WTC11 (cell line): Measurements from ENCODE around the gene SMARCA4. TPM values are rescaled to one million over a fixed set of nuclear protein-coding genes. Genes with fewer than 3 reads are reported as not detected.

Experiments
- ATAC-seq: fragments of 200-7000 bp; cut with Tn5 transposase; 2 replicates; pipeline ENCODE4 v1.10.0; 2021; ENCODE audit warnings: mild to moderate bottlenecking, moderate library complexity
- CTCF ChIA-PET: fragments of 300-600 bp; sonication (Branson Sonifier 250); formaldehyde crosslinking; loops from one replicate; lab custom pipeline; 2021; ENCODE audit warnings: antibody characterized with exemption; lab: Charles Lee
- POLR2A ChIA-PET: fragments of 350-600 bp; sonication (Branson Sonifier 250); formaldehyde crosslinking; loops from one replicate; lab custom pipeline; 2021; ENCODE audit warnings: antibody characterized with exemption; lab: Charles Lee
- DNase-seq: peaks from one replicate; pipeline ENCODE4 v3.0.0; 2021; ENCODE audit warnings: low spot score
- H3K27ac Mint-ChIP-seq: 2 replicates; pipeline ENCODE4 v1.8.0; 2021; ENCODE audit warnings: mixed read lengths
- H3K27me3 Mint-ChIP-seq: 2 replicates; pipeline ENCODE4 v1.8.0; 2021; ENCODE audit warnings: low read depth, mild to moderate bottlenecking, moderate library complexity, mixed read lengths
- H3K36me3 Mint-ChIP-seq: 2 replicates; pipeline ENCODE4 v1.8.0; 2021; ENCODE audit warnings: mixed read lengths
- H3K4me1 Mint-ChIP-seq: 2 replicates; pipeline ENCODE4 v1.8.0; 2022; ENCODE audit warnings: mixed read lengths
- H3K4me3 Mint-ChIP-seq: 2 replicates; pipeline ENCODE4 v1.8.0; 2021; ENCODE audit warnings: mild to moderate bottlenecking, moderate library complexity, mixed read lengths
- H3K9me3 Mint-ChIP-seq: 2 replicates; pipeline ENCODE4 v1.8.0; 2021; ENCODE audit warnings: mixed read lengths
- GRHL2 ChIP-seq: fragments of 250-450 bp; sonication (Bioruptor Pico); IDR thresholded peaks from 2 replicates; pipeline ENCODE4 v1.8.0; 2022; ENCODE audit warnings: mild to moderate bottlenecking, moderate library complexity; ENCODE audit not compliant: insufficient replicate concordance, severe bottlenecking
- HMGA2 ChIP-seq: fragments of 250-450 bp; sonication (Bioruptor Pico); IDR thresholded peaks from 2 replicates; pipeline ENCODE4 v1.4.0; 2021; ENCODE audit warnings: mild to moderate bottlenecking, moderate library complexity
- IRF2 ChIP-seq: sonication (generic); formaldehyde crosslinking; IDR thresholded peaks from 2 replicates; pipeline ENCODE4 v1.8.0; 2022; ENCODE audit warnings: low read depth, missing genetic modification reagents, borderline replicate concordance
- MYBL2 ChIP-seq: sonication (generic); formaldehyde crosslinking; IDR thresholded peaks from 2 replicates; pipeline ENCODE4 v1.8.1; 2023; ENCODE audit warnings: mild to moderate bottlenecking, moderate library complexity, missing genetic modification reagents
- RELA ChIP-seq: sonication (generic); formaldehyde crosslinking; IDR thresholded peaks from 2 replicates; pipeline ENCODE4 v1.8.1; 2022; ENCODE audit warnings: missing genetic modification reagents, mild to moderate bottlenecking, borderline replicate concordance
- SMAD4 ChIP-seq: sonication (generic); formaldehyde crosslinking; IDR thresholded peaks from 2 replicates; pipeline ENCODE4 v1.8.0; 2022; ENCODE audit warnings: mild to moderate bottlenecking, missing genetic modification reagents
- SP1 ChIP-seq: sonication (generic); formaldehyde crosslinking; conservative IDR thresholded peaks from 2 replicates; pipeline ENCODE4 v1.8.1; 2022; ENCODE audit warnings: missing genetic modification reagents
- TP53 ChIP-seq: sonication (generic); formaldehyde crosslinking; IDR thresholded peaks from 2 replicates; pipeline ENCODE4 v1.8.1; 2023; ENCODE audit warnings: mild to moderate bottlenecking, missing genetic modification reagents
- ZBTB21 ChIP-seq: sonication (generic); formaldehyde crosslinking; IDR thresholded peaks from 2 replicates; pipeline ENCODE4 v1.8.1; 2023; ENCODE audit warnings: mild to moderate bottlenecking, missing genetic modification reagents, borderline replicate concordance
- ZNF232 ChIP-seq: sonication (generic); formaldehyde crosslinking; IDR thresholded peaks from 2 replicates; pipeline ENCODE4 v1.8.0; 2022; ENCODE audit warnings: mild to moderate bottlenecking, missing genetic modification reagents
- total RNA-seq: library from RNA; stranded (reverse); gene quantifications from 3 replicates; pipeline ENCODE4 v1.2.3, GENCODE V29; 2021
- TF ChIP-seq, protein P1 (sequence below): sonication (generic); formaldehyde crosslinking; IDR thresholded peaks from 2 replicates; pipeline ENCODE4 v1.8.1; 2022; ENCODE audit warnings: missing genetic modification reagents, borderline replicate concordance
- TF ChIP-seq, protein P2 (sequence below): sonication (generic); formaldehyde crosslinking; IDR thresholded peaks from 2 replicates; pipeline ENCODE4 v1.8.0; 2022; ENCODE audit warnings: missing genetic modification reagents
- TF ChIP-seq, protein P3 (sequence below): sonication (generic); formaldehyde crosslinking; IDR thresholded peaks from 2 replicates; pipeline ENCODE4 v1.8.0; 2023; ENCODE audit warnings: mild to moderate bottlenecking, missing genetic modification reagents
- TF ChIP-seq, protein P4 (sequence below): sonication (generic); formaldehyde crosslinking; IDR thresholded peaks from 2 replicates; pipeline ENCODE4 v1.8.1; 2023; ENCODE audit warnings: mild to moderate bottlenecking, missing genetic modification reagents

Gene SMARCA4
- total RNA-seq, 1 experiment from 2014 or later, result 295 TPM

DNA sequence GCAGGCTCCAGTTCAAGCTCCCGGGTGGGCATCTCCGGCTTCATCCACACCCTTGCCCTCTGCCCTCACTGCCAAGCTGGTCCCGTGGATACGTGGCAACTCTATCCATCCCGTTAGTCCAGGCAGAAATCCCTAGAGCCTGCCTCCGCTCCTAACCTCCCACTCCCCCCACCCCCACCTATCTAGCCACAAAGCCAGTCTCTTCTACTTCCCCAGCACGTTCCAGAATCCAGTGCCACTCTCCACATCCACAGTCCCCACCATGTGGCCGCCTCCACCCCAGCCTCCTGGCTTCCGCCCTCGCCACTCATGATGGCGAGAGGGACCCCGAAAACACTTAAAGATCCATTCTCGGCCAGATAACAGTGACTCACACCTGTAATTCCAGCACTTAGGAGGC is 36.2 kb upstream of the SMARCA4 start:
- ChIA-PET POLR2A (no interaction called here), CTCF (no interaction called here)
- Mint-ChIP-seq H3K36me3 (peaks cover 7% of the 10 kb centered on the region), H3K27ac (no peak overlapping the region), H3K4me3 (no peak overlapping the region), H3K27me3 (no peaks in the 10 kb centered on the region), H3K9me3 (no peaks in the 10 kb centered on the region), H3K4me1 (peaks cover 9% of the 10 kb centered on the region; the same call in 1 of the 2 replicates)
- TF ChIP-seq IRF2 (CRISPR knock-in tag) (no peak), ZBTB21 (CRISPR knock-in tag) (no peak), ZNF232 (CRISPR knock-in tag) (no peak), TP53 (CRISPR knock-in tag) (no peak), GRHL2 (CRISPR knock-in tag) (no peak), MYBL2 (CRISPR knock-in tag) (no peak), RELA (CRISPR knock-in tag) (no peak), HMGA2 (CRISPR knock-in tag) (no peak), SMAD4 (CRISPR knock-in tag) (no peak), SP1 (no peak)
- TF ChIP-seq, protein P1, sequence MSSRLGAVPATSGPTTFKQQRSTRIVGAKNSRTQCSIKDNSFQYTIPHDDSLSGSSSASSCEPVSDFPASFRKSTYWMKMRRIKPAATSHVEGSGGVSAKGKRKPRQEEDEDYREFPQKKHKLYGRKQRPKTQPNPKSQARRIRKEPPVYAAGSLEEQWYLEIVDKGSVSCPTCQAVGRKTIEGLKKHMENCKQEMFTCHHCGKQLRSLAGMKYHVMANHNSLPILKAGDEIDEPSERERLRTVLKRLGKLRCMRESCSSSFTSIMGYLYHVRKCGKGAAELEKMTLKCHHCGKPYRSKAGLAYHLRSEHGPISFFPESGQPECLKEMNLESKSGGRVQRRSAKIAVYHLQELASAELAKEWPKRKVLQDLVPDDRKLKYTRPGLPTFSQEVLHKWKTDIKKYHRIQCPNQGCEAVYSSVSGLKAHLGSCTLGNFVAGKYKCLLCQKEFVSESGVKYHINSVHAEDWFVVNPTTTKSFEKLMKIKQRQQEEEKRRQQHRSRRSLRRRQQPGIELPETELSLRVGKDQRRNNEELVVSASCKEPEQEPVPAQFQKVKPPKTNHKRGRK, result no peak
- TF ChIP-seq, protein P2, sequence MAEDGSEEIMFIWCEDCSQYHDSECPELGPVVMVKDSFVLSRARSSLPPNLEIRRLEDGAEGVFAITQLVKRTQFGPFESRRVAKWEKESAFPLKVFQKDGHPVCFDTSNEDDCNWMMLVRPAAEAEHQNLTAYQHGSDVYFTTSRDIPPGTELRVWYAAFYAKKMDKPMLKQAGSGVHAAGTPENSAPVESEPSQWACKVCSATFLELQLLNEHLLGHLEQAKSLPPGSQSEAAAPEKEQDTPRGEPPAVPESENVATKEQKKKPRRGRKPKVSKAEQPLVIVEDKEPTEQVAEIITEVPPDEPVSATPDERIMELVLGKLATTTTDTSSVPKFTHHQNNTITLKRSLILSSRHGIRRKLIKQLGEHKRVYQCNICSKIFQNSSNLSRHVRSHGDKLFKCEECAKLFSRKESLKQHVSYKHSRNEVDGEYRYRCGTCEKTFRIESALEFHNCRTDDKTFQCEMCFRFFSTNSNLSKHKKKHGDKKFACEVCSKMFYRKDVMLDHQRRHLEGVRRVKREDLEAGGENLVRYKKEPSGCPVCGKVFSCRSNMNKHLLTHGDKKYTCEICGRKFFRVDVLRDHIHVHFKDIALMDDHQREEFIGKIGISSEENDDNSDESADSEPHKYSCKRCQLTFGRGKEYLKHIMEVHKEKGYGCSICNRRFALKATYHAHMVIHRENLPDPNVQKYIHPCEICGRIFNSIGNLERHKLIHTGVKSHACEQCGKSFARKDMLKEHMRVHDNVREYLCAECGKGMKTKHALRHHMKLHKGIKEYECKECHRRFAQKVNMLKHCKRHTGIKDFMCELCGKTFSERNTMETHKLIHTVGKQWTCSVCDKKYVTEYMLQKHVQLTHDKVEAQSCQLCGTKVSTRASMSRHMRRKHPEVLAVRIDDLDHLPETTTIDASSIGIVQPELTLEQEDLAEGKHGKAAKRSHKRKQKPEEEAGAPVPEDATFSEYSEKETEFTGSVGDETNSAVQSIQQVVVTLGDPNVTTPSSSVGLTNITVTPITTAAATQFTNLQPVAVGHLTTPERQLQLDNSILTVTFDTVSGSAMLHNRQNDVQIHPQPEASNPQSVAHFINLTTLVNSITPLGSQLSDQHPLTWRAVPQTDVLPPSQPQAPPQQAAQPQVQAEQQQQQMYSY (CRISPR knock-in tag), result no peak
- TF ChIP-seq, protein P3, sequence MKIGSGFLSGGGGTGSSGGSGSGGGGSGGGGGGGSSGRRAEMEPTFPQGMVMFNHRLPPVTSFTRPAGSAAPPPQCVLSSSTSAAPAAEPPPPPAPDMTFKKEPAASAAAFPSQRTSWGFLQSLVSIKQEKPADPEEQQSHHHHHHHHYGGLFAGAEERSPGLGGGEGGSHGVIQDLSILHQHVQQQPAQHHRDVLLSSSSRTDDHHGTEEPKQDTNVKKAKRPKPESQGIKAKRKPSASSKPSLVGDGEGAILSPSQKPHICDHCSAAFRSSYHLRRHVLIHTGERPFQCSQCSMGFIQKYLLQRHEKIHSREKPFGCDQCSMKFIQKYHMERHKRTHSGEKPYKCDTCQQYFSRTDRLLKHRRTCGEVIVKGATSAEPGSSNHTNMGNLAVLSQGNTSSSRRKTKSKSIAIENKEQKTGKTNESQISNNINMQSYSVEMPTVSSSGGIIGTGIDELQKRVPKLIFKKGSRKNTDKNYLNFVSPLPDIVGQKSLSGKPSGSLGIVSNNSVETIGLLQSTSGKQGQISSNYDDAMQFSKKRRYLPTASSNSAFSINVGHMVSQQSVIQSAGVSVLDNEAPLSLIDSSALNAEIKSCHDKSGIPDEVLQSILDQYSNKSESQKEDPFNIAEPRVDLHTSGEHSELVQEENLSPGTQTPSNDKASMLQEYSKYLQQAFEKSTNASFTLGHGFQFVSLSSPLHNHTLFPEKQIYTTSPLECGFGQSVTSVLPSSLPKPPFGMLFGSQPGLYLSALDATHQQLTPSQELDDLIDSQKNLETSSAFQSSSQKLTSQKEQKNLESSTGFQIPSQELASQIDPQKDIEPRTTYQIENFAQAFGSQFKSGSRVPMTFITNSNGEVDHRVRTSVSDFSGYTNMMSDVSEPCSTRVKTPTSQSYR (CRISPR knock-in tag), result no peak
- TF ChIP-seq, protein P4, sequence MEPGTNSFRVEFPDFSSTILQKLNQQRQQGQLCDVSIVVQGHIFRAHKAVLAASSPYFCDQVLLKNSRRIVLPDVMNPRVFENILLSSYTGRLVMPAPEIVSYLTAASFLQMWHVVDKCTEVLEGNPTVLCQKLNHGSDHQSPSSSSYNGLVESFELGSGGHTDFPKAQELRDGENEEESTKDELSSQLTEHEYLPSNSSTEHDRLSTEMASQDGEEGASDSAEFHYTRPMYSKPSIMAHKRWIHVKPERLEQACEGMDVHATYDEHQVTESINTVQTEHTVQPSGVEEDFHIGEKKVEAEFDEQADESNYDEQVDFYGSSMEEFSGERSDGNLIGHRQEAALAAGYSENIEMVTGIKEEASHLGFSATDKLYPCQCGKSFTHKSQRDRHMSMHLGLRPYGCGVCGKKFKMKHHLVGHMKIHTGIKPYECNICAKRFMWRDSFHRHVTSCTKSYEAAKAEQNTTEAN (CRISPR knock-in tag), result no peak
- ATAC-seq (no peak), DNase-seq (no peak)

DNA sequence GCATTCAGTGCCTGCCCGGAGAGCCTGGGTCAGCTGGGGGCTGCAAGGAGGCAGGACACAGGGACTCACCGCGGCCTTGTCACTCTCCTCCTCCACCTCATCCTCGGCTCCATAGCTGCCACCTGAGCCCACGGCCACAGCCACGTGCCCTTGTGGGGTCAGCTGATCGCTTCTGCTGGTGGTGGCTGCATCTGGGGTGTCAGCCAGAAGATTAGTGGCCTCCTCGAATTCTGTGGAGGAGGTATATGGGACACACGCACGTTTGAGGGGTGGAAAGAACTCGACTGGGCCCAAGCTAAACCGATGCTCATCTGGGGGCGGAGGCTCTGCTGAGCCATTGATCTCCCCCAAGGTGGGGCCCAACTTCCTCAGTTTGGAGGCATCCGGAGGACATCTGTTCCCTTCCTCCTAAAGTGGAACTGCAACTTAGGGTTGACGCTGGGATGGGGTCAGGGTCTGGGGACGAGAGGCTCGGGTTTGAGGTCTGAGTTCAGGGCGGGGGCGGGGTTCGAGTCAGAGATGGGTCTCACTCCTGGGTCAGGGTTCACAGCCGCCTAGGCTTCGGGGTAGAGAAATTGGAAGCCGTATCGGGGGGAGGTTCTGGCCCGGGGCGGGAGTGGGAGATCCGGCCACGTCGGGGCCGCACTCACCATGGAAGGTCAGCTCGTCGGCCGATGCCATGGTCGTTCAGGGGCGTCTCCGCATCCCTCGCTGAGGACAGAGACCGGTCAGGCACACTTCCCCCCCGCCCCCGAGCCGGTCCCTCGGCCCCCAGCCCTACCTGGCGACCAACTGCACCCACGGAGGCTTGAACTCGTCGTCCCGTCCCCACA is 32.9 kb upstream of the SMARCA4 start:
- 0 out of 2 replicates have a peak, but pooled peaks have one; percentile 11 for TF ChIP-seq MYBL2 (CRISPR knock-in tag)
- no peak for TF ChIP-seq TP53 (CRISPR knock-in tag)
- TF ChIP-seq, all 79 proteins: peak for 1
- ChIA-PET CTCF (interaction anchor here (0.6 to 1.3 kb wide), 3 partner anchors 9 to 55 kb away, joined by 3 to 4 read pairs (median 3); no protein-coding TSS in a partner anchor), POLR2A (interaction anchor here (0.5 to 0.8 kb wide), 3 partner anchors 39 to 194 kb away, joined by 3 to 5 read pairs (median 3); no protein-coding TSS in a partner anchor)
- H3K27me3 Mint-ChIP-seq, result no peaks in the 10 kb centered on the region
- peak; percentile 11 for ATAC-seq
- peaks cover 12% of the 10 kb centered on the region; the same call in 1 of the 2 replicates for H3K36me3 Mint-ChIP-seq
- no peak for DNase-seq
- H3K4me1 Mint-ChIP-seq, result peaks cover 11% of the 10 kb centered on the region; the same call in 1 of the 2 replicates
- H3K4me3 Mint-ChIP-seq, result peak overlapping the region; percentile 85
- H3K27ac Mint-ChIP-seq, result no peak overlapping the region
- H3K9me3 Mint-ChIP-seq, result no peaks in the 10 kb centered on the region
